Hepatocyte (in vitro differentiated cells): ENCODE measurements around the gene SART1. TPM values are rescaled to one million over a fixed set of nuclear protein-coding genes. Genes with fewer than 3 reads are reported as not detected.

ENCODE experiments used
- DNase-seq: peaks from one replicate; pipeline ENCODE4 v3.0.0-alpha.2; 2016; ENCODE audit warnings: low spot score
- H2AFZ ChIP-seq: fragments of 200-600 bp; sonication (generic); 2 replicates; pipeline ENCODE4 v1.6.0; 2016; ENCODE audit warnings: antibody characterized with exemption, mild to moderate bottlenecking
- H3K27ac ChIP-seq: fragments of 200-600 bp; sonication (generic); 2 replicates; pipeline ENCODE4 v1.5.1; 2016; ENCODE audit warnings: mild to moderate bottlenecking
- H3K27me3 ChIP-seq: fragments of 200-600 bp; sonication (generic); 2 replicates; pipeline ENCODE4 v1.6.1; 2016
- H3K36me3 ChIP-seq: fragments of 200-600 bp; sonication (generic); replicated peaks from 2 replicates; pipeline ENCODE4 v1.5.1; 2016; ENCODE audit warnings: low read depth; ENCODE audit not compliant: insufficient read depth
- H3K4me1 ChIP-seq: fragments of 200-600 bp; sonication (generic); 2 replicates; pipeline ENCODE4 v1.5.1; 2016; ENCODE audit warnings: mild to moderate bottlenecking, moderate library complexity; ENCODE audit not compliant: insufficient read depth
- H3K4me2 ChIP-seq: fragments of 200-600 bp; sonication (generic); 2 replicates; pipeline ENCODE4 v1.6.0; 2016
- H3K4me3 ChIP-seq: fragments of 200-600 bp; sonication (generic); 2 replicates; pipeline ENCODE4 v1.5.1; 2016; ENCODE audit warnings: mild to moderate bottlenecking
- H3K79me2 ChIP-seq: fragments of 200-600 bp; sonication (generic); 2 replicates; pipeline ENCODE4 v1.6.0; 2017; ENCODE audit warnings: mild to moderate bottlenecking
- H3K9me2 ChIP-seq: fragments of 200-600 bp; sonication (generic); replicated peaks from 2 replicates; pipeline ENCODE4 v1.6.0; 2017; ENCODE audit warnings: mild to moderate bottlenecking; ENCODE audit not compliant: insufficient read depth
- H3K9me3 ChIP-seq: fragments of 200-600 bp; sonication (generic); 2 replicates; pipeline ENCODE4 v1.5.1; 2016; ENCODE audit warnings: low read depth, mild to moderate bottlenecking
- H4K20me1 ChIP-seq: fragments of 200-600 bp; sonication (generic); 2 replicates; pipeline ENCODE4 v1.6.0; 2016; ENCODE audit warnings: mild to moderate bottlenecking; ENCODE audit not compliant: insufficient read depth, poor library complexity, severe bottlenecking
- CTCF ChIP-seq: fragments of 200-600 bp; sonication (generic); IDR thresholded peaks from 2 replicates; pipeline ENCODE4 v1.5.1; 2016; ENCODE audit warnings: antibody characterized with exemption, mild to moderate bottlenecking; ENCODE audit not compliant: poor library complexity
- EZH2 ChIP-seq: fragments of 200-600 bp; sonication (generic); IDR thresholded peaks from 2 replicates; pipeline ENCODE4 v1.6.1; 2016; ENCODE audit warnings: antibody characterized with exemption, mild to moderate bottlenecking, borderline replicate concordance
- EZH2phosphoT487 ChIP-seq: fragments of 200-600 bp; sonication (generic); IDR thresholded peaks from one replicate; pipeline ENCODE4 v1.6.1; 2018; ENCODE audit warnings: antibody characterized with exemption, mild to moderate bottlenecking, low read depth, moderate library complexity; ENCODE audit not compliant: unreplicated experiment, severe bottlenecking
- WGBS: methylation state at CpG from one replicate; pipeline ENCODE4 v1.1.6; 2016; ENCODE audit warnings: low lambda C conversion rate; ENCODE audit errors: missing lambda C conversion rate; 5-methylcytosine and 5-hydroxymethylcytosine counted together
- polyA plus RNA-seq: library from polyadenylated mRNA; unstranded; fragments of >200 nt; fragmentation: Nextera tagmentation; extraction: Ambion mirVana; gene quantifications from 2 replicates; pipeline ENCODE4 v1.2.1, GENCODE V29; 2016
- total RNA-seq: library from RNA; depleted of rRNA; stranded (reverse); fragments of >200 nt; gene quantifications from 2 replicates; pipeline ENCODE4 v1.2.3, GENCODE V29; 2014

SART1 gene
- total and polyA plus RNA-seq, 2 experiments from 2014 or later = 32.5 to 34.1 TPM

DNA sequence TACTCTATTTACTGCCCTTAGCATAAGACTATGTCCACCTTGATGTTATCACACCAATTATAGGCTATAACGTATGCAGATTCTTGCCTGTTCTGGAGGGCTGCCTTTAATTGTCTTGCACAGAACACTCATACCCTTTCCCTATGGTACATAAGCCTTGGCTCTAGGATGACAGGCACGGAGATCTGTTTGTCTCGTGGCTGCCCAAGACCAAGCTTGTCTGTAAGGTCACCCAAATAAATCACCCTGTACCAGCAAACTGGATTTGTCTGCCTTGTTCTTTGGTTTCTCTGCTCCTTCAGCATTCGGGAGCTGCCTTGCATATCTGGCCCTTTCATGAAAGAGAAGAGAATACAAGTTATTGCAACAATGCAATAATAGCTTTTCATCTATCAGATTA, 23.8 kb upstream of the SART1 start:
- WGBS = 53% methylated on average over 4 of the region's 4 CpGs
- no peaks in the 10 kb centered on the region for H3K4me1 ChIP-seq
- H3K27ac ChIP-seq = no peak overlapping the region
- H3K4me3 ChIP-seq = no peak overlapping the region
- no peak overlapping the region for H3K4me2 ChIP-seq
- no peak for DNase-seq
- no peaks in the 10 kb centered on the region for H4K20me1 ChIP-seq
- no peaks in the 10 kb centered on the region for H3K9me3 ChIP-seq
- peaks cover 9% of the 10 kb centered on the region for H3K27me3 ChIP-seq
- no peaks in the 10 kb centered on the region for H3K36me3 ChIP-seq
- H3K9me2 ChIP-seq = no peaks in the 10 kb centered on the region
- TF ChIP-seq EZH2 = no peak
- TF ChIP-seq EZH2phosphoT487 = no peak
- TF ChIP-seq CTCF = no peak
- H3K79me2 ChIP-seq = no peaks in the 10 kb centered on the region
- H2AFZ ChIP-seq = no peak overlapping the region

GRCh38 chr11:65941720-65942310, 19.7 kb upstream of the SART1 start:
- H3K36me3 ChIP-seq = no peaks in the 10 kb centered on the region
- no peaks in the 10 kb centered on the region for H3K9me3 ChIP-seq
- no peak overlapping the region for H3K4me2 ChIP-seq
- H3K79me2 ChIP-seq = no peaks in the 10 kb centered on the region
- no peak overlapping the region for H2AFZ ChIP-seq
- no peak overlapping the region for H3K27ac ChIP-seq
- no peaks in the 10 kb centered on the region for H3K4me1 ChIP-seq
- no peaks in the 10 kb centered on the region for H4K20me1 ChIP-seq
- DNase-seq = no peak
- 79% methylated on average over 9 of the region's 9 CpGs for WGBS
- TF ChIP-seq EZH2phosphoT487 (no peak), CTCF (no peak), EZH2 (no peak)
- no peak overlapping the region for H3K4me3 ChIP-seq
- H3K27me3 ChIP-seq = peaks cover 9% of the 10 kb centered on the region
- no peaks in the 10 kb centered on the region for H3K9me2 ChIP-seq

GRCh38 chr11:65942531-65942930, 19.0 kb upstream of the SART1 start:
- Histone ChIP-seq H3K4me3 (no peak overlapping the region), H3K36me3 (no peaks in the 10 kb centered on the region), H3K27ac (no peak overlapping the region), H3K9me2 (no peaks in the 10 kb centered on the region), H4K20me1 (no peaks in the 10 kb centered on the region), H3K4me2 (no peak overlapping the region), H2AFZ (no peak overlapping the region), H3K4me1 (no peaks in the 10 kb centered on the region), H3K27me3 (peaks cover 6% of the 10 kb centered on the region), H3K9me3 (no peaks in the 10 kb centered on the region), H3K79me2 (no peaks in the 10 kb centered on the region)
- 79% methylated on average over 7 of the region's 7 CpGs for WGBS
- DNase-seq = no peak
- no peak for TF ChIP-seq EZH2
- no peak for TF ChIP-seq EZH2phosphoT487
- TF ChIP-seq CTCF = no peak

DNA sequence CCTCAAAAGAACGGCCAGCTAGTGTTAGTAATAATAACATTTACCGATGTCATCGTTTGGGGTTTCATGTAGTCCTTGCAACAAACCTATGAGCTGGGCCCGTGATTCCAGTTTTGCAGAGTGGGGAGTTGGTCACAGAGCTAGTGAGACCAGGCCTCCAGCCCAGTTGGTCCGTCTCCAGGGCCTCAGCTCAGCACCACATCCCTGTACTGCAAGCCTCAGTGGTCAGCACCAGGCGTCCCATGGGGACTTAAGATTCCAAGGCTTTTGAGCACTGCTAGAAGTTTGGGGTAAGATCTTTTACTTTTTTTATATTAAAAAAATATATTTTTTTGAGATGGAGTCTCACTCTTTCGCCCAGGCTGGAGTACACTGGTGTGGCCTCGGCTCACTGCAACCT, 17.3 kb upstream of the SART1 start:
- Histone ChIP-seq H3K4me3 (no peak overlapping the region), H3K4me2 (no peak overlapping the region), H3K9me3 (no peaks in the 10 kb centered on the region), H3K9me2 (no peaks in the 10 kb centered on the region), H2AFZ (no peak overlapping the region), H3K27ac (no peak overlapping the region), H3K4me1 (no peaks in the 10 kb centered on the region), H3K36me3 (no peaks in the 10 kb centered on the region), H4K20me1 (no peaks in the 10 kb centered on the region), H3K27me3 (no peaks in the 10 kb centered on the region), H3K79me2 (no peaks in the 10 kb centered on the region)
- 96% methylated on average over 8 of the region's 8 CpGs for WGBS
- TF ChIP-seq CTCF (no peak), EZH2phosphoT487 (no peak), EZH2 (no peak)
- no peak for DNase-seq
